Neuronal stem cell (in vitro differentiated cells): Measurements from ENCODE around the gene MRAP2.
"Not testable (repeated sequence)": the region's sequence is repeated elsewhere in the genome, so short reads cannot be mapped to it uniquely, and the experiment has no call there.

ENCODE experiments used
- DNase-seq: peaks from one replicate; pipeline ENCODE4 v3.0.0-alpha.2; 2013; ENCODE audit warnings: low spot score
- H2AFZ ChIP-seq: one replicate; pipeline ENCODE4 v1.6.1; 2013; ENCODE audit warnings: mild to moderate bottlenecking, low read length, inconsistent platforms
- H2AK5ac ChIP-seq: 2 replicates; pipeline ENCODE4 v1.6.1; 2013; ENCODE audit warnings: low read depth, mild to moderate bottlenecking, inconsistent platforms, low read length, moderate library complexity, mixed read lengths
- H2BK120ac ChIP-seq: 2 replicates; pipeline ENCODE4 v1.6.1; 2013; ENCODE audit warnings: low read depth, mild to moderate bottlenecking, inconsistent platforms, low read length, moderate library complexity, mixed read lengths
- H2BK12ac ChIP-seq: one replicate; pipeline ENCODE4 v1.6.1; 2013; ENCODE audit warnings: low read length, inconsistent platforms
- H2BK15ac ChIP-seq: 2 replicates; pipeline ENCODE4 v1.6.1; 2013; ENCODE audit warnings: mild to moderate bottlenecking, low read length, inconsistent platforms, mixed read lengths
- H2BK5ac ChIP-seq: one replicate; pipeline ENCODE4 v1.6.1; 2013; ENCODE audit warnings: inconsistent platforms, mild to moderate bottlenecking, low read length, moderate library complexity
- H3K14ac ChIP-seq: one replicate; pipeline ENCODE4 v1.6.1; 2013; ENCODE audit warnings: low read length, inconsistent platforms
- H3K18ac ChIP-seq: 2 replicates; pipeline ENCODE4 v1.6.1; 2013; ENCODE audit warnings: low read length, inconsistent platforms
- H3K23ac ChIP-seq: 2 replicates; pipeline ENCODE4 v1.6.1; 2013; ENCODE audit warnings: low read depth, mild to moderate bottlenecking, mixed read lengths, low read length, inconsistent platforms; ENCODE audit not compliant: poor library complexity
- H3K27ac ChIP-seq: replicated peaks from 3 replicates; pipeline ENCODE4 v1.5.1; 2013; ENCODE audit warnings: low read length, inconsistent platforms
- H3K27me3 ChIP-seq, 3 experiments: 2 replicates each; pipeline ENCODE4 v1.6.1; 2013; ENCODE audit warnings: low read length in 3 of 3, mild to moderate bottlenecking in 2 of 3, inconsistent platforms in 1 of 3, low read depth in 1 of 3, mixed read lengths in 1 of 3, moderate library complexity in 1 of 3; ENCODE audit not compliant: control insufficient read depth in 3 of 3, insufficient read depth in 3 of 3
- H3K36me3 ChIP-seq, 2 donors: replicated peaks in 1 of 2; 2 replicates each; pipeline ENCODE4 v1.6.1; 2013; ENCODE audit warnings: low read length in 2 of 2; ENCODE audit not compliant: control insufficient read depth in 2 of 2, insufficient read depth in 2 of 2
- H3K4ac ChIP-seq: 2 replicates; pipeline ENCODE4 v1.6.1; 2013; ENCODE audit warnings: inconsistent platforms, mild to moderate bottlenecking, low read length, moderate library complexity
- H3K4me1 ChIP-seq, 2 donors: 1 replicate in 1 of 2; 2 replicates in 1 of 2; pipeline ENCODE4 v1.6.1; 2013; ENCODE audit warnings: low read length in 2 of 2, low read depth in 1 of 2; ENCODE audit not compliant: control insufficient read depth in 2 of 2, insufficient read depth in 1 of 2
- H3K4me2 ChIP-seq: one replicate; pipeline ENCODE4 v1.6.1; 2013; ENCODE audit warnings: mild to moderate bottlenecking, low read length, inconsistent platforms; ENCODE audit not compliant: insufficient read depth, poor library complexity, severe bottlenecking
- H3K4me3 ChIP-seq, 2 donors: 2 replicates each; pipeline ENCODE4 v1.5.1; 2013; ENCODE audit warnings: low read length in 2 of 2, mild to moderate bottlenecking in 2 of 2, inconsistent platforms in 1 of 2, moderate library complexity in 1 of 2
- H3K79me1 ChIP-seq: one replicate; pipeline ENCODE4 v1.6.1; 2013; ENCODE audit warnings: low read depth, mild to moderate bottlenecking, inconsistent platforms, low read length, moderate library complexity
- H3K9ac ChIP-seq: one replicate; pipeline ENCODE4 v1.6.1; 2013; ENCODE audit warnings: mild to moderate bottlenecking, low read depth, low read length, inconsistent platforms; ENCODE audit not compliant: poor library complexity
- H3K9me3 ChIP-seq, 2 donors: replicated peaks in 1 of 2; 2 replicates each; pipeline versions ENCODE3 to v1.6.1; 2013; ENCODE audit warnings: low read length in 2 of 2, mild to moderate bottlenecking in 2 of 2, inconsistent platforms in 1 of 2, low read depth in 1 of 2, mixed read lengths in 1 of 2, moderate library complexity in 1 of 2; ENCODE audit not compliant: control insufficient read depth in 2 of 2, insufficient read depth in 1 of 2
- H4K8ac ChIP-seq: one replicate; pipeline ENCODE4 v1.6.1; 2013; ENCODE audit warnings: low read depth, mild to moderate bottlenecking, inconsistent platforms, low read length, moderate library complexity
- H4K91ac ChIP-seq: one replicate; pipeline ENCODE4 v1.6.1; 2013; ENCODE audit warnings: low read length, low read depth, mild to moderate bottlenecking, inconsistent platforms; ENCODE audit not compliant: poor library complexity
- WGBS, 2 donors: extraction: QIAGEN DNeasy Blood & Tissue Kit; methylation state at CpG; one replicate each; pipeline ENCODE4 v1.1.7; 2013; ENCODE audit warnings: missing lambda C conversion rate in 2 of 2, mixed read lengths in 1 of 2; ENCODE audit not compliant: insufficient read length in 2 of 2, insufficient replicate concordance in 1 of 2; ENCODE audit errors: extremely low coverage in 2 of 2; 5-methylcytosine and 5-hydroxymethylcytosine counted together

Gene MRAP2

GRCh38 chr6:84123186-84123585 lies 89.6 kb downstream of the MRAP2 start:
- H2AFZ ChIP-seq, result no peak overlapping the region
- WGBS, 2 donors, result no CpG with 5 or more reads among the region's 2 CpGs
- no peak overlapping the region for H3K4me3 ChIP-seq
- DNase-seq, result no peak
- no peaks in the 10 kb centered on the region for H3K4me1 ChIP-seq
- no peak overlapping the region for H4K8ac ChIP-seq
- H3K27ac ChIP-seq, result no peak overlapping the region
- H2BK15ac ChIP-seq, result no peak overlapping the region
- H4K91ac ChIP-seq, result no peak overlapping the region
- H3K4ac ChIP-seq, result no peak overlapping the region
- H3K9me3 ChIP-seq, result peaks cover 0 to 2% of the 10 kb centered on the region in 2 donors
- H3K18ac ChIP-seq, result no peak overlapping the region
- H3K9ac ChIP-seq, result no peak overlapping the region
- H3K4me2 ChIP-seq, result no peak overlapping the region
- H3K79me1 ChIP-seq, result no peaks in the 10 kb centered on the region
- no peak overlapping the region for H3K23ac ChIP-seq
- no peak overlapping the region for H3K14ac ChIP-seq
- no peak overlapping the region for H2BK120ac ChIP-seq
- no peak overlapping the region for H2BK12ac ChIP-seq
- no peak overlapping the region for H2BK5ac ChIP-seq
- no peaks in the 10 kb centered on the region for H3K27me3 ChIP-seq
- H2AK5ac ChIP-seq, result no peak overlapping the region
- peaks cover 4 to 36% of the 10 kb centered on the region in 2 donors for H3K36me3 ChIP-seq

GRCh38 chr6:84129588-84129987 lies 96.0 kb downstream of the MRAP2 start:
- not testable (repeated sequence) for H3K79me1 ChIP-seq, H4K91ac ChIP-seq, DNase-seq, H3K14ac ChIP-seq, H2BK120ac ChIP-seq, H3K4me2 ChIP-seq, H3K18ac ChIP-seq, H2BK5ac ChIP-seq, H3K27me3 ChIP-seq, H4K8ac ChIP-seq, H3K4me3 ChIP-seq, H2BK15ac ChIP-seq, H3K23ac ChIP-seq, H3K4ac ChIP-seq, H2AK5ac ChIP-seq, H3K27ac ChIP-seq, H3K4me1 ChIP-seq, H2BK12ac ChIP-seq, H3K9ac ChIP-seq, H2AFZ ChIP-seq
- WGBS, 2 donors, result no CpG with 5 or more reads among the region's 1 CpG
- Histone ChIP-seq H3K9me3 (peaks cover 7 to 13% of the 10 kb centered on the region in 2 donors), H3K36me3 (peaks cover 8 to 42% of the 10 kb centered on the region in 2 donors)

- not testable (repeated sequence) for H2BK12ac ChIP-seq, H3K27ac ChIP-seq, H3K9ac ChIP-seq, H3K79me1 ChIP-seq, H4K91ac ChIP-seq, DNase-seq, H2AK5ac ChIP-seq, H3K4me1 ChIP-seq, H2BK15ac ChIP-seq, H3K4me3 ChIP-seq, H3K4ac ChIP-seq, H2BK120ac ChIP-seq, H3K18ac ChIP-seq, H2AFZ ChIP-seq, H3K27me3 ChIP-seq, H3K14ac ChIP-seq, H3K4me2 ChIP-seq, H2BK5ac ChIP-seq, H3K23ac ChIP-seq, H4K8ac ChIP-seq
- Histone ChIP-seq H3K36me3 (peaks cover 8 to 43% of the 10 kb centered on the region in 2 donors), H3K9me3 (peaks cover 7 to 14% of the 10 kb centered on the region in 2 donors)
- WGBS, 2 donors, result no CpG with 5 or more reads among the region's 9 CpGs
Observed at GRCh38 chr6:84133385-84133784, 99.8 kb downstream of the MRAP2 start.

GRCh38 chr6:84135291-84135690 lies 101.7 kb downstream of the MRAP2 start:
- Histone ChIP-seq H2BK15ac (no peak overlapping the region), H3K4ac (no peak overlapping the region), H2AK5ac (no peak overlapping the region), H2BK12ac (no peak overlapping the region), H3K23ac (no peak overlapping the region), H3K9me3 (peaks cover 7 to 14% of the 10 kb centered on the region in 2 donors), H3K4me3 (no peak overlapping the region), H3K9ac (no peak overlapping the region), H3K14ac (no peak overlapping the region), H3K27ac (no peak overlapping the region), H3K79me1 (no peaks in the 10 kb centered on the region), H4K8ac (no peak overlapping the region), H2BK5ac (no peak overlapping the region), H4K91ac (no peak overlapping the region), H2AFZ (no peak overlapping the region), H3K18ac (no peak overlapping the region), H2BK120ac (no peak overlapping the region), H3K4me2 (no peak overlapping the region), H3K27me3 (no peaks in the 10 kb centered on the region), H3K4me1 (no peaks in the 10 kb centered on the region), H3K36me3 (peaks cover 8 to 50% of the 10 kb centered on the region in 2 donors)
- DNase-seq, result no peak
- WGBS, 2 donors, result no CpG with 5 or more reads among the region's 5 CpGs
